HepG2 (cell line): ENCODE results near the gene SLC12A3. TPM values are rescaled to one million over a fixed set of nuclear protein-coding genes. Genes with fewer than 3 reads are reported as not detected.

Experiments
- ATAC-seq: fragments of 200-7000 bp; cut with Tn5 transposase; 3 replicates; pipeline ENCODE4 v1.9.1; 2020; ENCODE audit warnings: mild to moderate bottlenecking, moderate library complexity
- BruUV-seq: library from RNA; stranded (reverse); fragments of 400-500 nt; replicated peaks from 2 replicates; lab custom pipeline; 2021; lab: Mats Ljungman, UMichigan
- CTCF ChIA-PET: fragments of 300-600 bp; formaldehyde crosslinking; extraction: SDS; loops from one replicate; lab custom pipeline; 2021; ENCODE audit warnings: low total read pairs, inconsistent platforms, low intra/inter-chr PET ratio; lab: Yijun Ruan, JAX
- POLR2A ChIA-PET: fragments of 350-600 bp; sonication (Branson Sonifier 250); formaldehyde crosslinking; loops from one replicate; lab custom pipeline; 2020; ENCODE audit warnings: antibody characterized with exemption, inconsistent platforms; lab: Yijun Ruan, JAX
- DNase-seq: peaks from one replicate; pipeline ENCODE4 v3.0.0-alpha.2; 2015; ENCODE audit warnings: low spot score
- FAIRE-seq: peaks from 3 replicates; lab custom pipeline; 2011; peaks lifted over from hg19 to GRCh38; lab: Jason Lieb, UNC
- H2AFZ ChIP-seq: one replicate; pipeline ENCODE4 v1.6.1; 2011; ENCODE audit warnings: low read length, inconsistent platforms
- H3K27ac ChIP-seq: fragments of 300-600 bp; 3 replicates; pipeline ENCODE4 v1.8.0; 2011; ENCODE audit warnings: mixed run types, mild to moderate bottlenecking, mixed read lengths, low read length, inconsistent platforms; ENCODE audit not compliant: insufficient read depth; ENCODE audit errors: extremely low read length
- H3K27me3 ChIP-seq, 2 experiments: fragments of 200-600 bp in 1 of 2; 2 replicates in 1 of 2; 3 replicates in 1 of 2; pipeline versions ENCODE4 v1.6.0 to v1.8.0; 2011; ENCODE audit warnings: low read length in 2 of 2, mild to moderate bottlenecking in 2 of 2, moderate library complexity in 2 of 2, inconsistent platforms in 1 of 2; ENCODE audit not compliant: insufficient read depth in 2 of 2, control insufficient read depth in 1 of 2
- H3K36me3 ChIP-seq, 2 experiments: fragments of 200-600 bp in 1 of 2; replicated peaks in 1 of 2; 2 replicates in 1 of 2; 3 replicates in 1 of 2; pipeline versions ENCODE4 v1.5.1 to v1.8.0; 2011; ENCODE audit warnings: low read length in 2 of 2, inconsistent platforms in 1 of 2; ENCODE audit not compliant: insufficient read depth in 2 of 2, control insufficient read depth in 1 of 2
- H3K4me1 ChIP-seq: 2 replicates; pipeline ENCODE4 v1.5.1; 2012; ENCODE audit warnings: low read length, inconsistent platforms; ENCODE audit not compliant: insufficient read depth
- H3K4me2 ChIP-seq: 2 replicates; pipeline ENCODE4 v1.6.0; 2011; ENCODE audit warnings: low read depth, low read length, inconsistent platforms
- H3K4me3 ChIP-seq, 3 experiments: fragments of 200-600 bp in 1 of 3; sonication (generic), shearing (Covaris generic) in 1 of 3; replicated peaks in 1 of 3; 2 replicates each; pipeline ENCODE4 v1.5.1; 2011 to 2016; ENCODE audit warnings: low read length in 3 of 3, inconsistent platforms in 2 of 3, low read depth in 2 of 3, mild to moderate bottlenecking in 2 of 3, control low read depth in 1 of 3, mixed read lengths in 1 of 3; ENCODE audit not compliant: insufficient read depth in 1 of 3
- H3K79me2 ChIP-seq: one replicate; pipeline ENCODE4 v1.6.1; 2011; ENCODE audit warnings: low read length, inconsistent platforms; ENCODE audit not compliant: insufficient read depth
- H3K9ac ChIP-seq: 2 replicates; pipeline ENCODE4 v1.6.0; 2011; ENCODE audit warnings: mild to moderate bottlenecking, low read depth, low read length, inconsistent platforms; ENCODE audit not compliant: insufficient read depth
- H3K9me3 ChIP-seq: 2 replicates; pipeline ENCODE4 v1.5.1; 2012; ENCODE audit warnings: mild to moderate bottlenecking, low read length
- H4K20me1 ChIP-seq: 2 replicates; pipeline ENCODE4 v1.6.0; 2011; ENCODE audit warnings: inconsistent platforms, mild to moderate bottlenecking, low read length, moderate library complexity; ENCODE audit not compliant: insufficient read depth
- FOXK1 ChIP-seq: sonication (generic); formaldehyde crosslinking; IDR thresholded peaks from 2 replicates; pipeline ENCODE4 v1.4.0; 2020; ENCODE audit warnings: low read depth, missing genetic modification reagents, borderline replicate concordance
- IKZF1 ChIP-seq: fragments of 450-650 bp; IDR thresholded peaks from 2 replicates; pipeline ENCODE4 v1.7.1; 2016
- IRF9 ChIP-seq: sonication (generic); formaldehyde crosslinking; IDR thresholded peaks from 2 replicates; pipeline ENCODE4 v1.8.0; 2022; ENCODE audit warnings: missing genetic modification reagents, mild to moderate bottlenecking, borderline replicate concordance
- TARDBP ChIP-seq: sonication (generic); formaldehyde crosslinking; IDR thresholded peaks from 2 replicates; pipeline ENCODE4 v1.8.0; 2022; ENCODE audit warnings: mild to moderate bottlenecking, missing genetic modification reagents
- TBL1XR1 ChIP-seq: fragments of 150-350 bp; IDR thresholded peaks from 2 replicates; pipeline ENCODE4 v1.6.1; 2014; ENCODE audit warnings: borderline replicate concordance, low read length; ENCODE audit not compliant: partially characterized antibody
- U2AF2 ChIP-seq: fragments of 200-400 bp; formaldehyde crosslinking; IDR thresholded peaks from 2 replicates; pipeline ENCODE4 v1.6.1; 2017; ENCODE audit warnings: low read depth, mild to moderate bottlenecking, low read length
- ZNF235 ChIP-seq: sonication (generic); formaldehyde crosslinking; IDR thresholded peaks from 2 replicates; pipeline ENCODE4 v1.8.1; 2023; ENCODE audit warnings: mild to moderate bottlenecking, missing genetic modification reagents, borderline replicate concordance
- ZNF282 ChIP-seq: fragments of 450-650 bp; IDR thresholded peaks from 2 replicates; pipeline ENCODE4 v1.6.1; 2018; ENCODE audit not compliant: partially characterized antibody
- ZSCAN22 ChIP-seq: sonication (generic); formaldehyde crosslinking; IDR thresholded peaks from 2 replicates; pipeline ENCODE4 v1.4.0; 2020; ENCODE audit warnings: mild to moderate bottlenecking, missing genetic modification reagents
- ZSCAN30 ChIP-seq: sonication (generic); formaldehyde crosslinking; IDR thresholded peaks from 2 replicates; pipeline ENCODE4 v1.5.0; 2020; ENCODE audit warnings: mild to moderate bottlenecking, missing genetic modification reagents
- in situ Hi-C: cut with HindIII; loops from 2 replicates; pipeline ENCODE4 v1.10.0; 2017; ENCODE audit warnings: low pct_unique_long_range_greater_than_20kb; ENCODE audit not compliant: extremely low pct_ligation_motif_present
- intact Hi-C: fragments of 100-400 bp; cut with micrococcal nuclease; formaldehyde crosslinking; loops from one replicate; pipeline ENCODE4 v1.10.0; 2022; ENCODE audit not compliant: unreplicated experiment
- polyA plus RNA-seq, 8 experiments: library from polyadenylated mRNA; depleted of rRNA in 3 of 8; stranded (reverse) in 7 of 8; unstranded in 1 of 8; fragments of >200 nt; fragmentation: Illumina TruSeq in 4 of 8; extraction: Trizol in 4 of 8; gene quantifications; 2 replicates each; pipeline versions ENCODE4 v1.2.1 to v1.2.3, GENCODE V29; 2011 to 2016; ENCODE audit warnings: low read depth in 4 of 8, missing spikeins in 1 of 8, mixed read lengths in 1 of 8; ENCODE audit not compliant: insufficient read depth in 1 of 8
- total RNA-seq, 5 experiments: library from RNA; depleted of rRNA; stranded (reverse); fragments of >200 nt; fragmentation: Illumina TruSeq; extraction: Trizol; gene quantifications; 2 replicates each; pipeline ENCODE4 v1.2.3, GENCODE V29; 2016; ENCODE audit warnings: low read depth in 1 of 5
- TF ChIP-seq, protein P1 (sequence below): sonication (generic); formaldehyde crosslinking; IDR thresholded peaks from 2 replicates; pipeline ENCODE4 v1.8.1; 2023; ENCODE audit warnings: mild to moderate bottlenecking, missing genetic modification reagents
- TF ChIP-seq, protein P2 (sequence below): sonication (generic); formaldehyde crosslinking; IDR thresholded peaks from 2 replicates; pipeline ENCODE4 v1.4.0; 2020; ENCODE audit warnings: missing genetic modification reagents
- TF ChIP-seq, protein P3 (sequence below): sonication (generic); formaldehyde crosslinking; IDR thresholded peaks from 2 replicates; pipeline ENCODE4 v1.9.0; 2021; ENCODE audit warnings: missing genetic modification reagents, mild to moderate bottlenecking, borderline replicate concordance

Gene SLC12A3
- total and polyA plus RNA-seq, 2 of the 13 experiments (the other 11 are each of a cell fraction or from before 2014, with no cell fraction given), result 6.2 TPM; not detected in 1

DNA sequence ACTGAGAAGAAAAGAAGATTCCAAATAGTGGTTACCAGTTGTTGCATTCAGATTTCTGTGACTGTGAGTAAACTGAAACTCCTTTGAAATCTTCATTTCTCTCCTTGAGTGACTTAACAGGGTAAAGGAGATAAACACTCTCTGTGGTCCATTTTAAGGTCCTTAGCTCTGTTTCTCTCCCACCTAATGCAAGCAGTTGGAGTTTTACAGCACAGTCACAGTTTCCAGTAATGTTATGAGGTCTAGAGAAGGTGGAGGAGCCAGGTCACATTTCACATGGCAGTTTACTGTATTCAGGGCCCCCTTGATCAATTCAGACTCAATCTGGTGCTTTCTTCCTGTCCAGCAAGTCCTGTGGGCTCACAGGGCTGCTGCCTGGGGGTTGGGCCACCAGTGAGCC lies 32.2 kb upstream of the SLC12A3 start:
- Histone ChIP-seq H3K4me2 (no peak overlapping the region), H3K27ac (no peak overlapping the region), H2AFZ (no peak overlapping the region), H3K4me1 (peaks cover 30% of the 10 kb centered on the region), H3K4me3 (no peak overlapping the region), H3K9ac (no peak overlapping the region), H3K36me3 (peaks cover 18 to 79% of the 10 kb centered on the region in 2 experiments), H4K20me1 (no peaks in the 10 kb centered on the region), H3K9me3 (no peaks in the 10 kb centered on the region), H3K27me3 (no peaks in the 10 kb centered on the region), H3K79me2 (no peaks in the 10 kb centered on the region)
- FAIRE-seq (no peak), ATAC-seq (no peak), DNase-seq (no peak)
- intact Hi-C loops (no loop called here), in situ Hi-C loops (no loop called here)
- ChIA-PET POLR2A (no interaction called here), CTCF (no interaction called here)
- BruUV-seq, result no TSS peak
- TF ChIP-seq U2AF2, result no peak
- TF ChIP-seq, protein P1, sequence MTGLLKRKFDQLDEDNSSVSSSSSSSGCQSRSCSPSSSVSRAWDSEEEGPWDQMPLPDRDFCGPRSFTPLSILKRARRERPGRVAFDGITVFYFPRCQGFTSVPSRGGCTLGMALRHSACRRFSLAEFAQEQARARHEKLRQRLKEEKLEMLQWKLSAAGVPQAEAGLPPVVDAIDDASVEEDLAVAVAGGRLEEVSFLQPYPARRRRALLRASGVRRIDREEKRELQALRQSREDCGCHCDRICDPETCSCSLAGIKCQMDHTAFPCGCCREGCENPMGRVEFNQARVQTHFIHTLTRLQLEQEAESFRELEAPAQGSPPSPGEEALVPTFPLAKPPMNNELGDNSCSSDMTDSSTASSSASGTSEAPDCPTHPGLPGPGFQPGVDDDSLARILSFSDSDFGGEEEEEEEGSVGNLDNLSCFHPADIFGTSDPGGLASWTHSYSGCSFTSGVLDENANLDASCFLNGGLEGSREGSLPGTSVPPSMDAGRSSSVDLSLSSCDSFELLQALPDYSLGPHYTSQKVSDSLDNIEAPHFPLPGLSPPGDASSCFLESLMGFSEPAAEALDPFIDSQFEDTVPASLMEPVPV (CRISPR knock-in tag), result no peak
- TF ChIP-seq, protein P2, sequence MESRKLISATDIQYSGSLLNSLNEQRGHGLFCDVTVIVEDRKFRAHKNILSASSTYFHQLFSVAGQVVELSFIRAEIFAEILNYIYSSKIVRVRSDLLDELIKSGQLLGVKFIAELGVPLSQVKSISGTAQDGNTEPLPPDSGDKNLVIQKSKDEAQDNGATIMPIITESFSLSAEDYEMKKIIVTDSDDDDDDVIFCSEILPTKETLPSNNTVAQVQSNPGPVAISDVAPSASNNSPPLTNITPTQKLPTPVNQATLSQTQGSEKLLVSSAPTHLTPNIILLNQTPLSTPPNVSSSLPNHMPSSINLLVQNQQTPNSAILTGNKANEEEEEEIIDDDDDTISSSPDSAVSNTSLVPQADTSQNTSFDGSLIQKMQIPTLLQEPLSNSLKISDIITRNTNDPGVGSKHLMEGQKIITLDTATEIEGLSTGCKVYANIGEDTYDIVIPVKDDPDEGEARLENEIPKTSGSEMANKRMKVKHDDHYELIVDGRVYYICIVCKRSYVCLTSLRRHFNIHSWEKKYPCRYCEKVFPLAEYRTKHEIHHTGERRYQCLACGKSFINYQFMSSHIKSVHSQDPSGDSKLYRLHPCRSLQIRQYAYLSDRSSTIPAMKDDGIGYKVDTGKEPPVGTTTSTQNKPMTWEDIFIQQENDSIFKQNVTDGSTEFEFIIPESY, result no peak
- no peak for TF ChIP-seq ZNF235
- TF ChIP-seq, protein P3, sequence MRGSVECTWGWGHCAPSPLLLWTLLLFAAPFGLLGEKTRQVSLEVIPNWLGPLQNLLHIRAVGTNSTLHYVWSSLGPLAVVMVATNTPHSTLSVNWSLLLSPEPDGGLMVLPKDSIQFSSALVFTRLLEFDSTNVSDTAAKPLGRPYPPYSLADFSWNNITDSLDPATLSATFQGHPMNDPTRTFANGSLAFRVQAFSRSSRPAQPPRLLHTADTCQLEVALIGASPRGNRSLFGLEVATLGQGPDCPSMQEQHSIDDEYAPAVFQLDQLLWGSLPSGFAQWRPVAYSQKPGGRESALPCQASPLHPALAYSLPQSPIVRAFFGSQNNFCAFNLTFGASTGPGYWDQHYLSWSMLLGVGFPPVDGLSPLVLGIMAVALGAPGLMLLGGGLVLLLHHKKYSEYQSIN (CRISPR knock-in tag), result no peak
- TF ChIP-seq TBL1XR1, result no peak
- TF ChIP-seq IKZF1, result no peak
- no peak for TF ChIP-seq ZSCAN30 (CRISPR knock-in tag)
- no peak for TF ChIP-seq TARDBP (CRISPR knock-in tag)
- no peak for TF ChIP-seq ZSCAN22 (CRISPR knock-in tag)
- TF ChIP-seq ZNF282, result no peak
- TF ChIP-seq FOXK1 (CRISPR knock-in tag), result no peak
- TF ChIP-seq IRF9 (CRISPR knock-in tag), result no peak
